Keratinocyte (primary cell): ENCODE results near the gene TCERG1L.

Source experiments
- EZH2 ChIP-seq: IDR thresholded peaks from one replicate; pipeline ENCODE4 v1.6.1; 2012; ENCODE audit warnings: inconsistent platforms, mild to moderate bottlenecking, low read length, moderate library complexity
- TF ChIP-seq, protein P1 (sequence below), 3 experiments: IDR thresholded peaks in 1 of 3; conservative IDR thresholded peaks in 1 of 3; optimal IDR thresholded peaks in 1 of 3; 2 replicates in 2 of 3; 3 replicates in 1 of 3; pipeline versions ENCODE3 to v1.5.1; 2011; ENCODE audit warnings: low read length in 3 of 3, mild to moderate bottlenecking in 3 of 3, moderate library complexity in 2 of 3, control low read depth in 1 of 3, inconsistent platforms in 1 of 3; ENCODE audit not compliant: insufficient read depth in 2 of 3; ENCODE audit errors: extremely low read depth in 1 of 3

DNA sequence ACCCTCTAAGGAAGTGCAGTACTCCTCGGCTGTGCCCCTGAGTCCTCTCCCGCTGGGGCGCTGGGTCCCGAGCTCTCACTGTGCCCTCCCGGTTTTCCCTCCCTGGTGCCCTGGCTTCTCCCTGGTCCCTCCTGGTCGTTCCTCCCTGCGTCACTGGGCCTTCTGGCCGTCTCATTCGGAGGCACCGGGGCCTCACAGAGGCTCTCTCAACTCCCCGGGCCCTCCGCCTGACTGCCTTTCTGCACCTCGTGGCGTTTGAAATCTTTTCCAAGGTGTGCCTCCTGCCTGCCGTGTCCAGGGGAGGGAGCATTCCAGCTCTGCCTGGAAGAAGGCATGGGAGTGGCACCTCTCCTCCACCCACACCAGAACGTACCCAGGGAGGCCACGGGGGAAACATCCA, 174.3 kb downstream of the TCERG1L start:
- TF ChIP-seq, protein P1, sequence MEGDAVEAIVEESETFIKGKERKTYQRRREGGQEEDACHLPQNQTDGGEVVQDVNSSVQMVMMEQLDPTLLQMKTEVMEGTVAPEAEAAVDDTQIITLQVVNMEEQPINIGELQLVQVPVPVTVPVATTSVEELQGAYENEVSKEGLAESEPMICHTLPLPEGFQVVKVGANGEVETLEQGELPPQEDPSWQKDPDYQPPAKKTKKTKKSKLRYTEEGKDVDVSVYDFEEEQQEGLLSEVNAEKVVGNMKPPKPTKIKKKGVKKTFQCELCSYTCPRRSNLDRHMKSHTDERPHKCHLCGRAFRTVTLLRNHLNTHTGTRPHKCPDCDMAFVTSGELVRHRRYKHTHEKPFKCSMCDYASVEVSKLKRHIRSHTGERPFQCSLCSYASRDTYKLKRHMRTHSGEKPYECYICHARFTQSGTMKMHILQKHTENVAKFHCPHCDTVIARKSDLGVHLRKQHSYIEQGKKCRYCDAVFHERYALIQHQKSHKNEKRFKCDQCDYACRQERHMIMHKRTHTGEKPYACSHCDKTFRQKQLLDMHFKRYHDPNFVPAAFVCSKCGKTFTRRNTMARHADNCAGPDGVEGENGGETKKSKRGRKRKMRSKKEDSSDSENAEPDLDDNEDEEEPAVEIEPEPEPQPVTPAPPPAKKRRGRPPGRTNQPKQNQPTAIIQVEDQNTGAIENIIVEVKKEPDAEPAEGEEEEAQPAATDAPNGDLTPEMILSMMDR (optimal IDR thresholded peaks at IDR 0.05 in 1 of 3, IDR thresholded peaks at IDR 0.05 in 1 of 3, conservative IDR thresholded peaks at IDR 0.05 in 1 of 3; ENCODE audit: extremely low read depth in 1 of 3, insufficient read depth in 2 of 3, low read length in 3 of 3), result no peak
- TF ChIP-seq EZH2, result no peak
